SK-N-SH treated with all-trans-retinoic acid at 6 μM for 48 hours (cell line): ENCODE data around the gene EPN3.

Experiments used
- BACH2 ChIP-seq: fragments of 250-450 bp; sonication (Bioruptor Pico); IDR thresholded peaks from 2 replicates; pipeline ENCODE4 v1.9.0; 2021; ENCODE audit warnings: mild to moderate bottlenecking, borderline replicate concordance
- CREB5 ChIP-seq: fragments of 250-450 bp; sonication (Bioruptor Pico); IDR thresholded peaks from 2 replicates; pipeline ENCODE4 v1.5.1; 2020; ENCODE audit warnings: low read depth, mild to moderate bottlenecking, moderate library complexity
- CSDC2 ChIP-seq: fragments of 250-450 bp; sonication (Bioruptor Pico); IDR thresholded peaks from 2 replicates; pipeline ENCODE4 v1.5.0; 2020; ENCODE audit warnings: mild to moderate bottlenecking, moderate library complexity
- CSRNP3 ChIP-seq: fragments of 250-450 bp; sonication (Bioruptor Pico); IDR thresholded peaks from 2 replicates; pipeline ENCODE4 v1.5.1; 2021; ENCODE audit warnings: mild to moderate bottlenecking, moderate library complexity
- PPARA ChIP-seq: fragments of 250-450 bp; sonication (Bioruptor Pico); IDR thresholded peaks from 2 replicates; pipeline ENCODE4 v1.5.0; 2020; ENCODE audit warnings: mild to moderate bottlenecking, borderline replicate concordance
- RARB ChIP-seq: fragments of 250-450 bp; sonication (Bioruptor Pico); IDR thresholded peaks from 2 replicates; pipeline ENCODE4 v1.8.0; 2021; ENCODE audit warnings: mild to moderate bottlenecking, moderate library complexity
- SNAI2 ChIP-seq: fragments of 250-450 bp; sonication (Bioruptor Pico); IDR thresholded peaks from 2 replicates; pipeline ENCODE4 v1.5.0; 2020; ENCODE audit warnings: mild to moderate bottlenecking, moderate library complexity
- ZFP30 ChIP-seq: fragments of 450-650 bp; formaldehyde crosslinking; IDR thresholded peaks from 2 replicates; pipeline ENCODE4 v1.5.0; 2022; ENCODE audit warnings: mild to moderate bottlenecking, moderate library complexity
- ZNF565 ChIP-seq: fragments of 450-650 bp; formaldehyde crosslinking; conservative IDR thresholded peaks from 2 replicates; pipeline ENCODE4 v1.5.0; 2020; ENCODE audit warnings: low read depth, mild to moderate bottlenecking, moderate library complexity
- ZNF8 ChIP-seq: fragments of 450-650 bp; formaldehyde crosslinking; IDR thresholded peaks from 2 replicates; pipeline ENCODE4 v1.5.0; 2020; ENCODE audit warnings: mild to moderate bottlenecking, moderate library complexity

GRCh38 chr17:50559674-50560184 is 27.2 kb downstream of the EPN3 start:
- TF ChIP-seq ZNF565 = no peak
- no peak for TF ChIP-seq BACH2 (CRISPR knock-in tag)
- TF ChIP-seq CREB5 (CRISPR knock-in tag) = no peak
- no peak for TF ChIP-seq SNAI2
- no peak for TF ChIP-seq ZFP30
- TF ChIP-seq RARB = no peak
- no peak for TF ChIP-seq ZNF8 (CRISPR knock-in tag)
- TF ChIP-seq CSRNP3 = no peak
- no peak for TF ChIP-seq PPARA (CRISPR knock-in tag)
- TF ChIP-seq CSDC2 (CRISPR knock-in tag) = no peak
